BLaER1 (cell line): ENCODE data around the gene NKD1.
A peak's percentile ranks its signal among the peaks of the same experiment; 100 is the strongest.

Experiments
- H3K27ac ChIP-seq: shearing (Covaris generic); formaldehyde crosslinking; 2 replicates; pipeline ENCODE4 v1.8.1; 2022
- H3K27me3 ChIP-seq: shearing (Covaris generic); formaldehyde crosslinking; 2 replicates; pipeline ENCODE4 v1.8.1; 2022
- H3K36me3 ChIP-seq: shearing (Covaris generic); formaldehyde crosslinking; 2 replicates; pipeline ENCODE4 v1.8.1; 2022
- H3K4me1 ChIP-seq: shearing (Covaris generic); formaldehyde crosslinking; 2 replicates; pipeline ENCODE4 v1.8.1; 2022
- H3K4me2 ChIP-seq: shearing (Covaris generic); formaldehyde crosslinking; 2 replicates; pipeline ENCODE4 v1.8.1; 2022
- H3K4me3 ChIP-seq: shearing (Covaris generic); formaldehyde crosslinking; 2 replicates; pipeline ENCODE4 v1.8.1; 2022
- H3K9ac ChIP-seq: shearing (Covaris generic); formaldehyde crosslinking; 2 replicates; pipeline ENCODE4 v1.8.1; 2022
- H3K9me3 ChIP-seq: shearing (Covaris generic); formaldehyde crosslinking; 2 replicates; pipeline ENCODE4 v1.8.1; 2022
- H4K20me1 ChIP-seq: shearing (Covaris generic); formaldehyde crosslinking; 2 replicates; pipeline ENCODE4 v1.8.1; 2022
- Cebpa-rat ChIP-seq: shearing (Covaris generic); IDR thresholded peaks from 2 replicates; pipeline ENCODE4 v1.8.1; 2022

Gene NKD1

DNA sequence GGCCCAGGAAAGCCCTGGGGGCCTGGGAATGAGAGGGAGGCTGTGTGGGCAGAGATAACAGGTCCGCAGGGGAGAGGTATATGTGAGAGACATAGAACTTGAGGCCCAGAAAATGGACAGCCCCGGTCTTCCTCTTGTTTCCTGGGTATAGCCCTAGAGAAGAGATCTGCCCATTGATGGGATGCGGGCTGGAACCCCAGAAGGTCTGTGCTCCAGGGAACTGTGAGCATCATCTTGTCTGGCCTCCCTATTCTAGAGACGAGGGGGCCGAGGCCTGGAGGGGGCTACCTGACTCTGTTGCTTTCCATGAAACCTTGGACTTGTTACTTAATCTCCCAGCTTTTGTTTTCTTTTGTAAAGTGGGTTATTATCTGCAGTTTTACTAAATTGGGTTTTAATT lies 53.9 kb downstream of the NKD1 start:
- Histone ChIP-seq H3K27me3 (no peaks in the 10 kb centered on the region), H3K4me1 (peaks cover 26% of the 10 kb centered on the region)

DNA sequence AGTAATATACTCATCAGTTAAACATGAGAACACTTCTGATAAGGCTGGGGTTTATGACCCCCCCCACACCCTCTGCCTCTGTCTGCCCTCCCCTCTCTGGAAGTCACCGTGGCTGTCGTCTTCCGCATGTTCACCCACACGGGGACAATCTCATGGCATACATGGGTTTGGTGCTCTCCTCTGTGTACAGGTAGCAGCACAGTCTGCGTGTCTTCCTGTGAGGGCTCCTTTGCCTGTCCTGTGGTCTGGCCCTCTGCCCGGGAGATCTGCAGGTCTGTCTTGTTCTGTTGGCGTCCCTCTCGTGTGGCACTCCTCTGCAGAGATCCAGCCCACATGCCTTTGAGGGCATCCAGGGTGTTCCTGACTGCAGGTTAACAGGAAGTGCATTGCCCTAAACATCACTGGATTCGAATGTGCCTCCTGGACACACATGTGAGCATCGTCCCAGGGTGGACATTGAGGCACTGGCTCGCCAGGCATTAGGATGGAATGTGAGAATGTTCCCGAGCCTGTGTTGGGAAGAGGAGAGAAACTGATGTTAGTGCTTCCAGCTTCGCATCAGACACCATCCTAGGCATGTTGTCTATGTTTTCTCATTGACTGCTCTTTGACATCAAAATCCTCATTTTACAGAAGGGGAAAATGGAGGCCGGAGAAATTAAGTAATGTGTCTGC lies 54.5 kb downstream of the NKD1 start:
- Histone ChIP-seq H3K4me1 (peaks cover 26% of the 10 kb centered on the region), H3K9ac (peak overlapping the region; percentile 34; the same call in 1 of the 2 replicates), H3K27me3 (no peaks in the 10 kb centered on the region), H3K4me3 (no peak overlapping the region), H3K4me2 (peak overlapping the region; percentile 52), H3K9me3 (no peaks in the 10 kb centered on the region), H3K27ac (no peak overlapping the region), H4K20me1 (no peaks in the 10 kb centered on the region), H3K36me3 (no peaks in the 10 kb centered on the region)
- TF ChIP-seq Cebpa-rat, result no peak

More for the DNA sequence above, 53.9 kb downstream of the NKD1 start:
- Histone ChIP-seq H3K9me3 (no peaks in the 10 kb centered on the region), H3K36me3 (no peaks in the 10 kb centered on the region), H3K4me2 (peak overlapping the region; percentile 52; the same call in 1 of the 2 replicates), H3K27ac (no peak overlapping the region), H3K4me3 (no peak overlapping the region), H4K20me1 (no peaks in the 10 kb centered on the region), H3K9ac (no peak overlapping the region; the same call in 1 of the 2 replicates)
- no peak for TF ChIP-seq Cebpa-rat

DNA sequence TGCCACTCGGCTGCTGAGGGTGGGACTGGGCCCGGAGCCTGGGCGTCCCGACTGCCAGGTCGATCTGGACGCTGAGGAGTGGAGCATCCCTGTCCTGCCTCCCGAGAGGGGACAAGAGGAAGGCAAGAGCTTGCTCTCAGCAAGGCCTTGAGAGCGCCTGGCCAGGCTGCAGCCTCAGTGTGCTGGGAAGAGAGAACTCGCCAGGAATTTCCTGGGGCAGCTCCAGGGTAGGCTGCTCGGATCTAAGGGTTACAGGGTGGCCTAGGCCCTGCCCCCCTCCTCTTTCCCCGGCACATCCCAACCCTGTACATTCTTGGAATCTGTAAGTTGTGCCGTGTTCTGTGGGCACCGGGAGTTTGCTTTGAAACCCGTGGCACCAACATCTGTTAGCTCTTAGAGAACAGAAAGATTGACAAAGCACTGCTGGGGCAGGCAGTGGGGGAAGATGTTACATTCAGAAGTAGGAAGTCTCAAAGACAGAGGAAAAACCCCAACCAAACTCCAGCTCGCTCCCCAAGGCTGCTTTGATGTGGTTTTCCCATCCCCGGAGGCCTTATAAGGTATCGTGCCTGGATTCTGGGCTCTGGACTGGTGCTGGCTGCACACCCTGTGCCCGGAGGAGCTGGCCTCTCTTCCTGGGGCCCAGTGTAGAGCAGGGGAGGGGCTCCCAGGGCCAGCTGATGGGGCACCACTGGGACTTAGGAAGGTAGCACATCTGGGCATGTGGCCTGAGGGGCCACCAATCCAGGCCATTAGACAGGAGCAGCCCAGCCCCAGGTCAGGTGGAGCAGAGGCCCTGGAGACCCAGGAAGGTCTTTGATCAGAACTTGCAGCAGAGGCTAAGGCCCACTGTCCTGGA lies 55.2 kb downstream of the NKD1 start:
- H3K36me3 ChIP-seq, result no peaks in the 10 kb centered on the region
- H4K20me1 ChIP-seq, result no peaks in the 10 kb centered on the region
- H3K4me3 ChIP-seq, result no peak overlapping the region
- H3K27me3 ChIP-seq, result no peaks in the 10 kb centered on the region
- H3K4me2 ChIP-seq, result peak overlapping the region; percentile 52
- peak overlapping the region; percentile 33 for H3K27ac ChIP-seq
- peak overlapping the region; percentile 15; the same call in 1 of the 2 replicates for H3K9ac ChIP-seq
- no peaks in the 10 kb centered on the region for H3K9me3 ChIP-seq
- H3K4me1 ChIP-seq, result peaks cover 26% of the 10 kb centered on the region
- TF ChIP-seq Cebpa-rat, result no peak

DNA sequence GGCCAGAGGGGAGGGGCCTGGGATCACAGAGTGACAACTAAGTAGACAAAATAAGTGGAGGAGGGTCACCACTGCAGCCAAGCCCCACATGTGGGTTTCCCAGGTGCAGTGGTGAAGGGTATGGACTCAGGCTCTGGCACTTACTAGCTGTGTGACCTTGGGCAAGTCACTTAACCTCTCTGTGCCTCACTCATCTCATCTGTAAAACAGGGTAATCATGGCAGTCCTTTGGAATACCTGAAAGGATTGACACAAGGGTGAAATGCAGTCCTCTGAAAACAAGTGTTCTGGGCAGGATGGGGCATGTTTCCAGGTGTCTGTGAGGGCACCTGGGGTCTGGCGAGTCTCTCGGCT lies 55.8 kb downstream of the NKD1 start:
- no peaks in the 10 kb centered on the region for H3K36me3 ChIP-seq
- H3K4me3 ChIP-seq, result no peak overlapping the region
- H3K27ac ChIP-seq, result no peak overlapping the region
- H4K20me1 ChIP-seq, result no peaks in the 10 kb centered on the region
- H3K27me3 ChIP-seq, result no peaks in the 10 kb centered on the region
- no peak for TF ChIP-seq Cebpa-rat
- H3K9me3 ChIP-seq, result no peaks in the 10 kb centered on the region
- peaks cover 26% of the 10 kb centered on the region for H3K4me1 ChIP-seq
- no peak overlapping the region for H3K9ac ChIP-seq
- H3K4me2 ChIP-seq, result peak overlapping the region; percentile 52

DNA sequence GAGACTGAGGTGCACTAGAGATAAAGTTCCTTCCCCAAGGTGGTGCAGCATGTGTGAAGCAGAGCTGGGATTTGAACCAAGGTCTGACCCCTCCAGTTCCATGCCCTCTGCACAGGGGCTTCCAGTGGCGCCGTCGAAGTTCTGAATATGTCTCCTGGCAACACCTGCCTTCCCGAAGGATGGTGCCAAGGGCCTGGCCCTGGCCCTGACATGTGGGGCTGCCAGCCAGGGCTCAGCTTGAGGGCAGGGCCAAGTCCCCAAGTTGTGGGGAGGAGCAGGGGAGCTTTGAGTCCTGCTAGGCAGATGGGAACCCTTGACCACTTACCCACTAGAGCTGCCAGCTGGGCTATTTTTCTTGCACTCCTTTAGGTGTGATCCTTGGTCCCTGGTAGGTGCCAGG lies 56.4 kb downstream of the NKD1 start:
- Histone ChIP-seq H3K36me3 (no peaks in the 10 kb centered on the region), H3K9me3 (no peaks in the 10 kb centered on the region), H3K4me2 (no peak overlapping the region), H3K27ac (no peak overlapping the region), H4K20me1 (no peaks in the 10 kb centered on the region), H3K4me1 (peaks cover 26% of the 10 kb centered on the region), H3K27me3 (no peaks in the 10 kb centered on the region), H3K4me3 (no peak overlapping the region), H3K9ac (no peak overlapping the region)
- TF ChIP-seq Cebpa-rat, result no peak

DNA sequence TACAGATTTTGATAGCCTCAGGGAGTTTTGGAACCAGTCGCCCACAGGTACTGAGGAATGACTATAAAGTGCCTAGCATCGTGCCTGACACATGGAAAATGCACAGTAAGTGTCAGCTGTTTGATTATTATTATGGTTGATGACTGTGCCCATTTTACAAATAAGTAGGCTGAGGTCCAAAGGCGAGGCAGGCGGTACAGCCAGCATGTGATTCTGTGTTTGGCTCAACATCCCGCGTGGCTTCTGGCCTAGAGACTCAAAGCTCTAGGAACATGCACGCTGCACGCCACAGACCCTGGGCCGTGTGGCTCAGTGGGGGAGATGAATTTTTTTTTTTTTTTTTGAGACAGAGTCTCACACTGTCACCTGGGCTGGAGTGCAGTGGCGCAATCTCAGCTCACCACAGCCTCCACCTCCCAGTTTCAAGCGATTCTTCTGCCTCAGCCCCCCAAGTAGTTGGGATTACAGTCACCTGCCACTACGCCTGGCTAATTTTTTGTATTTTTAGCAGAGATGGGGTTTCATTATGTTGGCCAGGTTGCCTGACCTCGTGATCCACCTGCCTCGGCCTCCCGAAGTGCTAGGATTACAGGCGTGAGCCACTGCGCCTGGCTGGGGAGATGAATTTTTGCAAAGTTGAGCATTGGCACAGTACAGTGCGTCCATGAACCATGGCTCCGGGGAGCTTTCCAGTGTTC lies 57.7 kb downstream of the NKD1 start:
- no peak overlapping the region for H3K27ac ChIP-seq
- H3K27me3 ChIP-seq, result no peaks in the 10 kb centered on the region
- H3K9ac ChIP-seq, result no peak overlapping the region
- no peaks in the 10 kb centered on the region for H3K9me3 ChIP-seq
- no peak overlapping the region for H3K4me3 ChIP-seq
- no peak for TF ChIP-seq Cebpa-rat
- no peaks in the 10 kb centered on the region for H4K20me1 ChIP-seq
- H3K4me2 ChIP-seq, result no peak overlapping the region
- H3K4me1 ChIP-seq, result peaks cover 29% of the 10 kb centered on the region
- no peaks in the 10 kb centered on the region for H3K36me3 ChIP-seq

DNA sequence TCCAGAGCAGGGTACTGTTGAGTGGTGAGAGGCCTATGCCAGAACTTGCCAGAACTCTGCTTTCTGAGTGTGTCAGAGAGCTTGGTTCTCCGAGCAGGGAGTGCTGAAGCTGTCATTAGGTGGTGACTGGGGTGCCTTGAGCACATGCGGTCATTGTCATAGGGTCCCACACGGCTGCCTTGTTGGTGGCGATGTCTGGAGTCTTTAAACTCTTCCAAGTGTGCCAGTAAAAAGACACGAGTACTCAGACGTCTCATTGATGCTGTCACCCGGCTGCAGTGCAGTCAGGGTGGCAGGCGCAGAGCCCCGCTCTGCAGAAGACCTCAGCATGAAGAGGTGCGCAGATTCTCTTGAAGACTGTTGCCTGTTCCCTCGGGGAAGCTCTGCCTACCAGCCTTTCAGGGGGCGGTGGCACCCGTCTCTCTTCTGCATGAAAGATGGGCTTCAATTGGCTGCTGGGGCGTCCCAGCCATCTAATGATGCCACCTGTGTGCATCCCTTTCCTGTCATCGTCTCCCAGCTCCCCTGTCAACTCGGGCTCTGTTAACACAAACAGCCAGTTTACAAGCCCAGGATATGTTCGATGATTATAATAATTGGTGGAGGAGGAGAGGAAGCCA lies 58.3 kb downstream of the NKD1 start:
- Histone ChIP-seq H3K27me3 (no peaks in the 10 kb centered on the region), H3K9me3 (no peaks in the 10 kb centered on the region), H3K4me3 (no peak overlapping the region), H3K4me2 (no peak overlapping the region), H3K36me3 (no peaks in the 10 kb centered on the region), H3K4me1 (peaks cover 34% of the 10 kb centered on the region), H4K20me1 (no peaks in the 10 kb centered on the region), H3K9ac (no peak overlapping the region), H3K27ac (no peak overlapping the region)
- no peak for TF ChIP-seq Cebpa-rat

DNA sequence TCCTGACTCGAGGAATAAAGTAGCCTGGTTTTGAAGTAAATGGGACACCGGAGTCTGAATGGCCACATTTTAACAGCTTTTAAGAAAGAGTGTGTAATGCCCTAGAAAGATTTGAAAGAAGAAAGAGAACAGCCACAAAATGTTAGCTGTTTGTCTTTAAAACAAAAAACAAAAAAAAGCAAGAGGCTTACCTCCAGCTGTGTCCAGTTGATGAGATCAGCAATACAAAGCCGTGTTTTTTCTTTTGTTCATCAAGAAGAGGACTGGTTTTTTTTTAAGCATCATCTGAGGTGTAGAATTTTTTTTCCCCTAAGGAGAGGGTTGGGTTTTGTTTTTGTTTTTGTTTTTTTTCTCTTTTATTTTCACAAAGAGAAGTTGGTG lies 58.8 kb downstream of the NKD1 start:
- Histone ChIP-seq H4K20me1 (no peaks in the 10 kb centered on the region), H3K36me3 (no peaks in the 10 kb centered on the region), H3K9ac (no peak overlapping the region), H3K9me3 (no peaks in the 10 kb centered on the region), H3K4me2 (no peak overlapping the region), H3K27me3 (no peaks in the 10 kb centered on the region), H3K4me3 (no peak overlapping the region), H3K4me1 (peaks cover 39% of the 10 kb centered on the region), H3K27ac (no peak overlapping the region)
- TF ChIP-seq Cebpa-rat, result no peak

DNA sequence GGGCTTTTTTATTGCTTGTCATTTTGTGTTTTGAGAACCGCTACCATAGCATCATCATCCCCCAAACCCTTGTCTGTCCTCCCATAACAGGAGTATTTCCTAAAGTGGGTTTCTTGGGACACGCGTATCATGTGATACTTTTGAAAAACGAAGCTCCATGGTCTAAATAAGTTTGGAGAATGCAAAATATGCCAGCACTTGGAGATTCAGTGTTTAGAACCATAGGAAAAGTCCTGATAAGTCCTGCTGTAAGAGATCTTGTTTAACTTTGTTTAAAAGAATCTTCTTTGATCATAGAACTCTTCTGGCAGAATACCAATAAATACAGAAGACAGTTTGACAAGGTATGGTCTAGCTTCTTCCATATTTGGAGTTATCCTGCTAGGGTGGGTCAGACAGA lies 59.3 kb downstream of the NKD1 start:
- H3K36me3 ChIP-seq, result no peaks in the 10 kb centered on the region
- no peak overlapping the region for H3K27ac ChIP-seq
- TF ChIP-seq Cebpa-rat, result no peak
- no peaks in the 10 kb centered on the region for H4K20me1 ChIP-seq
- no peak overlapping the region for H3K9ac ChIP-seq
- H3K4me1 ChIP-seq, result peaks cover 39% of the 10 kb centered on the region
- H3K9me3 ChIP-seq, result no peaks in the 10 kb centered on the region
- H3K27me3 ChIP-seq, result no peaks in the 10 kb centered on the region
- H3K4me3 ChIP-seq, result no peak overlapping the region
- H3K4me2 ChIP-seq, result no peak overlapping the region
